Measurements from ENCODE around the gene FGFBP2.

The FGFBP2 gene

GRCh38 chr4:15989424-15989823 is 26.4 kb upstream of the FGFBP2 start:
- DNase-seq (ENCODE audit: low spot score): no peak
- TF ChIP-seq CTCF (IDR thresholded peaks at IDR 0.05; ENCODE audit: borderline replicate concordance, control extremely low read depth, extremely low read depth, insufficient read depth, missing control alignments): no peak
- in situ Hi-C loops (cut with MboI; ENCODE audit: low sequenced_read_pairs, unreplicated experiment): loop anchor here (25.0 kb wide), 2 partner anchors 252 to 502 kb away; no protein-coding TSS in a partner anchor

- in situ Hi-C loops (cut with MboI; ENCODE audit: low sequenced_read_pairs, unreplicated experiment): loop anchor here (25.0 kb wide), 2 partner anchors 251 to 501 kb away; no protein-coding TSS in a partner anchor
- TF ChIP-seq CTCF (IDR thresholded peaks at IDR 0.05; ENCODE audit: borderline replicate concordance, control extremely low read depth, extremely low read depth, insufficient read depth, missing control alignments): no peak
- DNase-seq (ENCODE audit: low spot score): no peak
These were observed 25.2 kb upstream of the FGFBP2 start for GRCh38 chr4:15988222-15988621.

- no peak for TF ChIP-seq CTCF (IDR thresholded peaks at IDR 0.05; ENCODE audit: borderline replicate concordance, control extremely low read depth, extremely low read depth, insufficient read depth, missing control alignments)
- in situ Hi-C loops (cut with MboI; ENCODE audit: low sequenced_read_pairs, unreplicated experiment): loop anchor here (25.0 kb wide), 2 partner anchors 250 to 500 kb away; no protein-coding TSS in a partner anchor
These were observed 23.9 kb upstream of the FGFBP2 start for GRCh38 chr4:15986907-15987306.

GRCh38 chr4:15983610-15984009 is 20.6 kb upstream of the FGFBP2 start:
- no peak for DNase-seq (ENCODE audit: low spot score)
- in situ Hi-C loops (cut with MboI; ENCODE audit: low sequenced_read_pairs, unreplicated experiment): loop anchor here (25.0 kb wide), 2 partner anchors 246 to 496 kb away; no protein-coding TSS in a partner anchor

More at GRCh38 chr4:15986907-15987306, 23.9 kb upstream of the FGFBP2 start:
- DNase-seq (ENCODE audit: low spot score): no peak

DNA sequence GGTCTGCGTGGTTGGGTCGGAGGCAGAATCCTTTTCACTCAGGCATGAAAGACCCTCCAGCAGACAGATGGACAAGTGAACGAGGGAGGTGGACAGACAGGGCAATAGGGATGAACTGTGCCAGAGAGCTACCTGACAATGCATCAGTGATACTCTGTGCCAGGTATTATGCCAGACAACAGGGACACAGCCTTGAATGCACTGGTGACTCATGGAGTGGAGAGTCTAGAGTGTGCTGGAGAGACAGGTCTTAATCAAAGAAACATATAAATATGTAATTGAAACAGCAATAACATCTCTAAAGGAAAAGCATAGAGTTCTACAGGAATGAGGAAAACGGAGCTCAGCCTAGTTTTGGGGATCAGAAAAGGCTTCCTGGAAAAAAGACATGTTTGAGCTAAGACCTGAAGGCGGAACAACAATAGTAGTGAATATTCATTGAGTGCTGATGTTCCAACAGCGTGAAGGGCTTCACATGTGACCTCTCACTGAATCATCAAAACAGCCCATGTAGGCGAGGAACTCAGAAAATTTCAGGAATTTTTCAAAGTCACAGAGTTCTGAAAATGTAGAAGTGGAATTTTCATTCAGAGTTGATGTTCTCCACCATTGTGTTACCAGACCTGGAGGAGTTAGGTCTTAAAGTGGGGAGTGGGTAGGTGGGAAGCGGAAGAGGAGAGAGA is 20.0 kb upstream of the FGFBP2 start:
- no peak for TF ChIP-seq CTCF (IDR thresholded peaks at IDR 0.05; ENCODE audit: borderline replicate concordance, control extremely low read depth, extremely low read depth, insufficient read depth, missing control alignments)
- DNase-seq (ENCODE audit: low spot score): no peak
- in situ Hi-C loops (cut with MboI; ENCODE audit: low sequenced_read_pairs, unreplicated experiment): loop anchor here (25.0 kb wide), 2 partner anchors 246 to 496 kb away; no protein-coding TSS in a partner anchor

More at GRCh38 chr4:15983610-15984009, 20.6 kb upstream of the FGFBP2 start:
- TF ChIP-seq CTCF (IDR thresholded peaks at IDR 0.05; ENCODE audit: borderline replicate concordance, control extremely low read depth, extremely low read depth, insufficient read depth, missing control alignments): no peak

GRCh38 chr4:15976456-15977447 is 13.8 kb upstream of the FGFBP2 start:
- no peak for TF ChIP-seq CTCF (IDR thresholded peaks at IDR 0.05; ENCODE audit: borderline replicate concordance, control extremely low read depth, extremely low read depth, insufficient read depth, missing control alignments)
- DNase-seq (ENCODE audit: low spot score): no peak
- in situ Hi-C loops (cut with MboI; ENCODE audit: low sequenced_read_pairs, unreplicated experiment): loop anchor here (25.0 kb wide), 2 partner anchors 239 to 489 kb away; no protein-coding TSS in a partner anchor

Data from GM13976 (cell line).